Measurements from ENCODE around the gene SNRPF. TPM values are rescaled to one million over a fixed set of nuclear protein-coding genes. Genes with fewer than 3 reads are reported as not detected.
A peak's percentile ranks its signal among the peaks of the same experiment; 100 is the strongest.
"Not testable (repeated sequence)": the region's sequence is repeated elsewhere in the genome, so short reads cannot be mapped to it uniquely, and the experiment has no call there.

The SNRPF gene
- 10 to 100 TPM in 3 of 5 donors, not detected in 2; 10.9 to 34.8 (median 22.4) TPM for total RNA-seq
- 10 to 100 TPM; 27.5 to 55.4 (median 44.1) TPM for polyA plus RNA-seq
- long read RNA-seq, donor 1, transcript SNRPF-201 (4 exons, 1,389 nt): major isoform, 23 of 25 reads
- long read RNA-seq, donor 1, partial matches to known transcripts: 0 of 25 reads
- long read RNA-seq, donor 1, other reads (novel, unspliced or antisense): 0 of 25 reads
- long read RNA-seq, donor 2, transcript SNRPF-201 (4 exons, 1,389 nt): major isoform, 32 of 33 reads
- long read RNA-seq, donor 2, partial matches to known transcripts: 0 of 33 reads
- long read RNA-seq, donor 2, other reads (novel, unspliced or antisense): 0 of 33 reads
- long read RNA-seq, donor 3, transcript SNRPF-201 (4 exons, 1,389 nt): major isoform, 27 of 29 reads
- long read RNA-seq, donor 3, partial matches to known transcripts: 0 of 29 reads
- long read RNA-seq, donor 3, other reads (novel, unspliced or antisense): 0 of 29 reads
- long read RNA-seq, donor 4, partial matches to known transcripts: 0 of 5 reads
- long read RNA-seq, donor 4, other reads (novel, unspliced or antisense): 0 of 5 reads
- long read RNA-seq, donor 5, transcript SNRPF-201 (4 exons, 1,389 nt): major isoform, 54 of 55 reads
- long read RNA-seq, donor 5, partial matches to known transcripts: 0 of 55 reads
- long read RNA-seq, donor 5, other reads (novel, unspliced or antisense): 0 of 55 reads
- long read RNA-seq, donor 6, transcript SNRPF-201 (4 exons, 1,389 nt): major isoform, 85 of 90 reads
- long read RNA-seq, donor 6, partial matches to known transcripts: 0 of 90 reads
- long read RNA-seq, donor 6, other reads (novel, unspliced or antisense): 0 of 90 reads
- long read RNA-seq, donor 7, transcript SNRPF-201 (4 exons, 1,389 nt): major isoform, 58 of 65 reads
- long read RNA-seq, donor 7, partial matches to known transcripts: 6 of 65 reads
- long read RNA-seq, donor 7, other reads (novel, unspliced or antisense): 0 of 65 reads
- long read RNA-seq, donor 8, transcript SNRPF-201 (4 exons, 1,389 nt): major isoform, 53 of 55 reads
- long read RNA-seq, donor 8, partial matches to known transcripts: 0 of 55 reads
- long read RNA-seq, donor 8, other reads (novel, unspliced or antisense): 0 of 55 reads
- long read RNA-seq, donor 9, transcript SNRPF-201 (4 exons, 1,389 nt): major isoform, 56 of 73 reads
- long read RNA-seq, donor 9, partial matches to known transcripts: 13 of 73 reads
- long read RNA-seq, donor 9, other reads (novel, unspliced or antisense): 0 of 73 reads
- long read RNA-seq, donor 10, transcript SNRPF-201 (4 exons, 1,389 nt): major isoform, 29 of 31 reads
- long read RNA-seq, donor 10, partial matches to known transcripts: 0 of 31 reads
- long read RNA-seq, donor 10, other reads (novel, unspliced or antisense): 0 of 31 reads

GRCh38 chr12:95858451-95859343 lies at the start of gene SNRPF:
Gene SNRPF, plus strand, starts transcription at chr12:95858952. Its CDS starts 122 bp downstream, at chr12:95859074.
- Histone ChIP-seq H3K4me3 (peak within 1 kb of the TSS; percentile 71 to 95 (median 72)), H3K27me3 (no peaks in the 10 kb centered on the region), H3K9me3 (no peaks in the 10 kb centered on the region), H3K4me1 (peaks cover 17 to 37% (median 29%) of the 10 kb centered on the region in 4 donors), H3K27ac (peak within 1 kb of the TSS; percentile 76 to 92 (median 88)), H3K36me3 (peaks cover 14 to 27% (median 27%) of the 10 kb centered on the region in 4 donors)
- intact Hi-C loops (cut with DNase I; ENCODE audit: low total_unique reads): no loop called here
- TF ChIP-seq POLR2A (IDR thresholded peaks at IDR 0.05) (no peak), POLR2AphosphoS5 (IDR thresholded peaks at IDR 0.05) (peak; percentile 31 to 90 (median 58)), CTCF (IDR thresholded peaks at IDR 0.05) (peak in 1 of 7 experiments; percentile 36)
- 1 to 2% (median 1%) methylated on average over 54 of the region's 54 CpGs for WGBS, 5 donors
- peak; percentile 96 to 99 for DNase-seq

- H3K27me3 ChIP-seq: no peaks in the 10 kb centered on the region
- TF ChIP-seq CTCF (IDR thresholded peaks at IDR 0.05) (no peak), POLR2AphosphoS5 (IDR thresholded peaks at IDR 0.05) (no peak), POLR2A (IDR thresholded peaks at IDR 0.05) (no peak), EP300 (IDR thresholded peaks at IDR 0.05) (no peak)
- 83 to 88% (median 88%) methylated on average over 7 of the region's 7 CpGs for WGBS, 5 donors
- no peak for DNase-seq
- no peaks in the 10 kb centered on the region for H3K36me3 ChIP-seq
- no peak overlapping the region for H3K4me3 ChIP-seq
- intact Hi-C loops (cut with DNase I; ENCODE audit: low total_unique reads): no loop called here
- H3K27ac ChIP-seq: no peak overlapping the region
- H3K9me3 ChIP-seq: no peaks in the 10 kb centered on the region
- H3K4me1 ChIP-seq: peaks cover 0 to 26% (median 9%) of the 10 kb centered on the region in 4 donors
Measured at GRCh38 chr12:95809000-95809680, 49.6 kb upstream of the SNRPF start.

GRCh38 chr12:95810411-95810810 lies 48.3 kb upstream of the SNRPF start:
- TF ChIP-seq CTCF (IDR thresholded peaks at IDR 0.05) (no peak), EP300 (IDR thresholded peaks at IDR 0.05) (no peak), POLR2A (IDR thresholded peaks at IDR 0.05) (no peak)
- Histone ChIP-seq H3K4me3 (no peak overlapping the region), H3K27me3 (no peaks in the 10 kb centered on the region), H3K36me3 (no peaks in the 10 kb centered on the region), H3K9me3 (no peaks in the 10 kb centered on the region), H3K27ac (no peak overlapping the region), H3K4me1 (peaks cover 0 to 14% (median 6%) of the 10 kb centered on the region in 4 donors)
- no peak for DNase-seq
- WGBS, 5 donors: 50 to 90% (median 86%) methylated on average over 2 of the region's 2 CpGs
- intact Hi-C loops (cut with DNase I; ENCODE audit: low total_unique reads): no loop called here

GRCh38 chr12:95812155-95812554 lies 46.6 kb upstream of the SNRPF start:
- H3K4me1 ChIP-seq; DNase-seq; H3K27ac ChIP-seq; intact Hi-C loops (cut with DNase I; ENCODE audit: low total_unique reads); H3K27me3 ChIP-seq; H3K4me3 ChIP-seq; H3K9me3 ChIP-seq; H3K36me3 ChIP-seq: not testable (repeated sequence)
- WGBS, 5 donors: 88 to 91% (median 89%) methylated on average over 4 of the region's 4 CpGs

All from stomach (tissue), 19 donors.